ENCODE data around the gene EEF2KMT.
"Not testable (repeated sequence)": the region's sequence is repeated elsewhere in the genome, so short reads cannot be mapped to it uniquely, and the experiment has no call there.

Gene EEF2KMT

GRCh38 chr16:5075637-5076036 lies 22.0 kb downstream of the EEF2KMT start:
- Histone ChIP-seq H3K27ac (ENCODE audit: low read length) (no peak overlapping the region), H3K4me3 (ENCODE audit: low read depth in 1 of 2, low read length in 2 of 2) (no peak overlapping the region), H3K4me1 (ENCODE audit: control insufficient read depth in 1 of 2, insufficient read depth in 2 of 2, low read length in 2 of 2) (peaks cover 7 to 10% of the 10 kb centered on the region in 2 donors), H3K36me3 (ENCODE audit: control insufficient read depth in 1 of 2, insufficient read depth in 2 of 2, low read length in 2 of 2) (peaks cover 9 to 26% of the 10 kb centered on the region in 2 donors), H3K27me3 (ENCODE audit: low read depth, low read length) (no peaks in the 10 kb centered on the region), H3K9me3 (ENCODE audit: control insufficient read depth in 1 of 2, low read length in 2 of 2) (no peaks in the 10 kb centered on the region)

GRCh38 chr16:5073771-5074170 lies 23.8 kb downstream of the EEF2KMT start:
- not testable (repeated sequence) for H3K27me3 ChIP-seq (ENCODE audit: low read depth, low read length); H3K27ac ChIP-seq (ENCODE audit: low read length); H3K4me3 ChIP-seq (ENCODE audit: low read depth in 1 of 2, low read length in 2 of 2); H3K9me3 ChIP-seq (ENCODE audit: control insufficient read depth in 1 of 2, low read length in 2 of 2)
- Histone ChIP-seq H3K36me3 (ENCODE audit: control insufficient read depth in 1 of 2, insufficient read depth in 2 of 2, low read length in 2 of 2) (peaks cover 9 to 26% of the 10 kb centered on the region in 2 donors), H3K4me1 (ENCODE audit: control insufficient read depth in 1 of 2, insufficient read depth in 2 of 2, low read length in 2 of 2) (peaks cover 7 to 10% of the 10 kb centered on the region in 2 donors)

DNA sequence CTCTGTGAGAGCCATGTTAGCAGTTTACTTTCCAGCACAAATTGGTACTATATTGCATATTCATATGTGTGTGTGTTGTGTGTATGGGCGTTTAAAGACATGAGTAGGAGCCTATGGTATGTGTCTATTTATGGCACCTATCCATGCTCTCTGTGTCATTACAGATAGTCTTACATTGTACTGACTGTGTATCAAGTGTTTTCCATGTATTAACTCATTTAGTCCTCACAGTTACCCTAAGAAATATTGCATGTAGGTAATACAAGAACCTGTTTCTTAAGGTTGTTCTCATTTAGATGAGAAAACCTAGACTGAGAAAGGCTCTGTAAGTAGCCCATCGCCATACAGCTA lies 24.3 kb downstream of the EEF2KMT start:
- Histone ChIP-seq H3K9me3 (ENCODE audit: control insufficient read depth in 1 of 2, low read length in 2 of 2) (no peaks in the 10 kb centered on the region), H3K27me3 (ENCODE audit: low read depth, low read length) (no peaks in the 10 kb centered on the region), H3K4me3 (ENCODE audit: low read depth in 1 of 2, low read length in 2 of 2) (no peak overlapping the region), H3K4me1 (ENCODE audit: control insufficient read depth in 1 of 2, insufficient read depth in 2 of 2, low read length in 2 of 2) (peaks cover 7 to 10% of the 10 kb centered on the region in 2 donors), H3K36me3 (ENCODE audit: control insufficient read depth in 1 of 2, insufficient read depth in 2 of 2, low read length in 2 of 2) (peaks cover 9 to 26% of the 10 kb centered on the region in 2 donors), H3K27ac (ENCODE audit: low read length) (no peak overlapping the region)

DNA sequence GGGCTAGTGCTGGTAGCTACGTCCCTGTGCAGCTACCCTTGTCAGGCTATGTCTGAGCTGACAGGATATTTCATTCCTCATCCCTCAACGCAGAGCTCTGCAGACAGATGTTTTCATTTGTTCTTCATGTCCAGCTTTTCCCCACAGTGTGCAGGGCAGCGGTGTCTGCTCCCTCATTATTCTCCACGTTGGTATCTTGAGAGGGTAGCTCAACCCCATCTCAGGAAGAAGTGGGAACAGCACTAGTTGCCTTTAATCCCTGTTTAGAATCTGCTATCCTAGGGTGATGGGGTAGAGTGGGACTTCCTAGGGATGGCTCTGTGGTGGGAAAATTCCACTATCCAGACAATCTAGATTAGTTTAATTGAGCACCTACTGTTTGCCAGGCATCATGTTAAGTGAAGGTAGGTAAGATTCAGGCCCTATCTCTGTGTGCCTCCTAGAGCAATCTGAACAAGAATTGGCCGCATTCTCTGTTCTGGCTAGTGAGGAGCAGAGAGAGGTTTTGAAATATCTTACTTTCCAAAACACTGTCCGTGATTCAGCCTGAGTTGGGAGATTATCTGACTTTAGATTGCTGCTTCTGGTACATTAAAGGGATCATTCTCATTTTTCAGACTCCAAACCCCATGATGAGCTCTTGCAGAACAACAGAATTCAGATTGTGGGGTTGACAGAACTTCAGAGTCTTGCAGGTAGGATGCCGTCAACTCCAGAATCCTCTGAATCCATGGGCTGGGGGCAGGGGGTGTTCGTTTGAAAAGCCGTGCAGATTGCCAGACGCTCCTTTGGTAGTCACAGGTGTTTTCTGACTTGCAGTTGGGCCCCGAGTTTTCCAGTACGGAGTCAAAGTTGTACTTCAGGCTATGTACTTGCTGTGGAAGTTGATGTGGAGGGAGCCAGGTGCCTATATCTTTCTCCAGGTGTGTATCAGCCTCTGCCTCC lies 25.0 kb downstream of the EEF2KMT start:
- peaks cover 9 to 24% of the 10 kb centered on the region in 2 donors for H3K36me3 ChIP-seq (ENCODE audit: control insufficient read depth in 1 of 2, insufficient read depth in 2 of 2, low read length in 2 of 2)
- no peaks in the 10 kb centered on the region for H3K9me3 ChIP-seq (ENCODE audit: control insufficient read depth in 1 of 2, low read length in 2 of 2)
- no peaks in the 10 kb centered on the region for H3K27me3 ChIP-seq (ENCODE audit: low read depth, low read length)
- H3K27ac ChIP-seq (ENCODE audit: low read length), result peak overlapping the region; percentile 79
- H3K4me3 ChIP-seq (ENCODE audit: low read depth in 1 of 2, low read length in 2 of 2), result peak overlapping the region; percentile 81 to 86
- peaks cover 7 to 10% of the 10 kb centered on the region in 2 donors for H3K4me1 ChIP-seq (ENCODE audit: control insufficient read depth in 1 of 2, insufficient read depth in 2 of 2, low read length in 2 of 2)

DNA sequence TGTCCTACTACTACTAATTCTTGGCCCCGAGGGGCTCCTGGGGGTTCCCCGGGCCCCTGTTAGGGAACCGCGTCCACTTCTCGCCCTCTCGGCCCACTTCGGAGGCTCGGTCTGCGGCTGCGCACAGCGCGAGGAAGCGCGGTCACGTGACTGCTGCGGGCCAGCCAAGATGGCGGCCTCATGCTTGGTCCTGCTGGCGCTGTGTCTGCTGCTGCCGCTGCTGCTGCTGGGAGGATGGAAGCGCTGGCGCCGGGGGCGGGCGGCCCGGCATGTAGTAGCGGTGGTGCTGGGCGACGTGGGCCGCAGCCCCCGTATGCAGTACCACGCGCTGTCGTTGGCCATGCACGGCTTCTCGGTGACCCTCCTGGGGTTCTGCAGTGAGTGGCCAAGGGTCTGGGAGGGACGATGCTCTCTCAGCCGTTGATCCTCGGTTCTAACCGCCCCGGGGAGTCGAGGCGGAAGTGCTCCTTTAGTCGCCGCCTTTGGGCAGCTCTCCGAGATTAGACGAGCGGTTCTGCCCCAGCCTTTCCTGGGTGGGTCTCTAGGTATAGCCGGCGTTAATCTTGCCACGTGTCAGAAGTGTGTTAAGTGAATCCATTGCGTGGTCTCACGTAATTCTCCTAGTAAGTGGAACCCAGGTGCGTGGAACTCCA lies 25.8 kb downstream of the EEF2KMT start, which contains the start of gene ALG1:
TSS of gene ALG1 (plus strand) at position 163 of the 653 bp plus-strand sequence. CDS start at position 170, 7 bp downstream.
- Histone ChIP-seq H3K4me3 (ENCODE audit: low read depth in 1 of 2, low read length in 2 of 2) (peak within 1 kb of the TSS; percentile 81 to 86), H3K9me3 (ENCODE audit: control insufficient read depth in 1 of 2, low read length in 2 of 2) (no peaks in the 10 kb centered on the region), H3K4me1 (ENCODE audit: control insufficient read depth in 1 of 2, insufficient read depth in 2 of 2, low read length in 2 of 2) (peaks cover 7 to 10% of the 10 kb centered on the region in 2 donors), H3K27me3 (ENCODE audit: low read depth, low read length) (no peaks in the 10 kb centered on the region), H3K36me3 (ENCODE audit: control insufficient read depth in 1 of 2, insufficient read depth in 2 of 2, low read length in 2 of 2) (peaks cover 9 to 19% of the 10 kb centered on the region in 2 donors), H3K27ac (ENCODE audit: low read length) (peak within 1 kb of the TSS; percentile 79)

- Histone ChIP-seq H3K27ac (ENCODE audit: low read length) (peak overlapping the region; percentile 79), H3K27me3 (ENCODE audit: low read depth, low read length) (no peaks in the 10 kb centered on the region), H3K4me1 (ENCODE audit: control insufficient read depth in 1 of 2, insufficient read depth in 2 of 2, low read length in 2 of 2) (peaks cover 7 to 10% of the 10 kb centered on the region in 2 donors), H3K4me3 (ENCODE audit: low read depth in 1 of 2, low read length in 2 of 2) (peak overlapping the region; percentile 81 to 86), H3K9me3 (ENCODE audit: control insufficient read depth in 1 of 2, low read length in 2 of 2) (no peaks in the 10 kb centered on the region), H3K36me3 (ENCODE audit: control insufficient read depth in 1 of 2, insufficient read depth in 2 of 2, low read length in 2 of 2) (peaks cover 9 to 15% of the 10 kb centered on the region in 2 donors)
Observed at GRCh38 chr16:5071341-5071680, 26.3 kb downstream of the EEF2KMT start.

GRCh38 chr16:5070431-5071186 lies 27.0 kb downstream of the EEF2KMT start:
- Histone ChIP-seq H3K36me3 (ENCODE audit: control insufficient read depth in 1 of 2, insufficient read depth in 2 of 2, low read length in 2 of 2) (peaks cover 6 to 8% of the 10 kb centered on the region in 2 donors), H3K4me1 (ENCODE audit: control insufficient read depth in 1 of 2, insufficient read depth in 2 of 2, low read length in 2 of 2) (peaks cover 7 to 10% of the 10 kb centered on the region in 2 donors), H3K4me3 (ENCODE audit: low read depth in 1 of 2, low read length in 2 of 2) (no peak overlapping the region), H3K9me3 (ENCODE audit: control insufficient read depth in 1 of 2, low read length in 2 of 2) (no peaks in the 10 kb centered on the region), H3K27me3 (ENCODE audit: low read depth, low read length) (no peaks in the 10 kb centered on the region), H3K27ac (ENCODE audit: low read length) (no peak overlapping the region)

DNA sequence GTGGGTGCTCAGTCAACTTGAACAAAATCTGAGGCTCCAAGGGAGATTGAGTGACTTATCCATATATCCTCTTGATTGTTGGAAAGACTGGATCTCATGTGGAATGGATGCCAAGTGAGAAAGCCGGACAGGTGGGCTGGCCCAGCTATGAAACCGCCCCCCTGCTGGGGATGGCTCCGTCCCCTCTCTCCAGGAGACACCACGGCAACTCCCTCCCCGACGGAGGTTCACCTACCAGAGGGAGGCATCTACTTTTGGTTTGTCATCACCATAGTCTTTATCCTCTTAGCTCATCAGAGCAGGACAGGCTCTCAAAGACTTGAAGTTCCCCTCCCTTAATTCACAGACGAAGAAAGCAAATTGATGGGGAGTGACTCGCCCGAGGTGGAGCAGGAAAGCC lies 27.7 kb downstream of the EEF2KMT start:
- Histone ChIP-seq H3K4me3 (ENCODE audit: low read depth in 1 of 2, low read length in 2 of 2) (no peak overlapping the region), H3K9me3 (ENCODE audit: control insufficient read depth in 1 of 2, low read length in 2 of 2) (no peaks in the 10 kb centered on the region), H3K36me3 (ENCODE audit: control insufficient read depth in 1 of 2, insufficient read depth in 2 of 2, low read length in 2 of 2) (peaks cover 0 to under 1% of the 10 kb centered on the region in 2 donors), H3K4me1 (ENCODE audit: control insufficient read depth in 1 of 2, insufficient read depth in 2 of 2, low read length in 2 of 2) (peaks cover 7 to 10% of the 10 kb centered on the region in 2 donors), H3K27ac (ENCODE audit: low read length) (no peak overlapping the region), H3K27me3 (ENCODE audit: low read depth, low read length) (no peaks in the 10 kb centered on the region)

GRCh38 chr16:5069048-5069447 lies 28.5 kb downstream of the EEF2KMT start:
- Histone ChIP-seq H3K9me3 (ENCODE audit: control insufficient read depth in 1 of 2, low read length in 2 of 2) (no peaks in the 10 kb centered on the region), H3K27ac (ENCODE audit: low read length) (no peak overlapping the region), H3K4me3 (ENCODE audit: low read depth in 1 of 2, low read length in 2 of 2) (no peak overlapping the region), H3K4me1 (ENCODE audit: control insufficient read depth in 1 of 2, insufficient read depth in 2 of 2, low read length in 2 of 2) (peaks cover 7 to 10% of the 10 kb centered on the region in 2 donors), H3K27me3 (ENCODE audit: low read depth, low read length) (no peaks in the 10 kb centered on the region), H3K36me3 (ENCODE audit: control insufficient read depth in 1 of 2, insufficient read depth in 2 of 2, low read length in 2 of 2) (no peaks in the 10 kb centered on the region)

- no peaks in the 10 kb centered on the region for H3K27me3 ChIP-seq (ENCODE audit: low read depth, low read length)
- no peaks in the 10 kb centered on the region for H3K9me3 ChIP-seq (ENCODE audit: control insufficient read depth in 1 of 2, low read length in 2 of 2)
- H3K36me3 ChIP-seq (ENCODE audit: control insufficient read depth in 1 of 2, insufficient read depth in 2 of 2, low read length in 2 of 2), result no peaks in the 10 kb centered on the region
- no peak overlapping the region for H3K4me3 ChIP-seq (ENCODE audit: low read depth in 1 of 2, low read length in 2 of 2)
- no peak overlapping the region for H3K27ac ChIP-seq (ENCODE audit: low read length)
- no peaks in the 10 kb centered on the region for H3K4me1 ChIP-seq (ENCODE audit: control insufficient read depth in 1 of 2, insufficient read depth in 2 of 2, low read length in 2 of 2)
Observed at GRCh38 chr16:5066511-5066910, 31.1 kb downstream of the EEF2KMT start.

GRCh38 chr16:5065813-5066212 lies 31.8 kb downstream of the EEF2KMT start, which contains the start of gene C16orf89:
Gene C16orf89, minus strand, starts transcription at chr16:5065956. Its CDS starts 48 bp downstream, at chr16:5065908.
- no peaks in the 10 kb centered on the region for H3K27me3 ChIP-seq (ENCODE audit: low read depth, low read length)
- no peak within 1 kb of the TSS for H3K27ac ChIP-seq (ENCODE audit: low read length)
- H3K9me3 ChIP-seq (ENCODE audit: control insufficient read depth in 1 of 2, low read length in 2 of 2), result no peaks in the 10 kb centered on the region
- H3K4me1 ChIP-seq (ENCODE audit: control insufficient read depth in 1 of 2, insufficient read depth in 2 of 2, low read length in 2 of 2), result no peaks in the 10 kb centered on the region
- peak within 1 kb of the TSS in 1 of 2 donors; percentile 17 for H3K4me3 ChIP-seq (ENCODE audit: low read depth in 1 of 2, low read length in 2 of 2)
- H3K36me3 ChIP-seq (ENCODE audit: control insufficient read depth in 1 of 2, insufficient read depth in 2 of 2, low read length in 2 of 2), result no peaks in the 10 kb centered on the region

Data from muscle layer of duodenum (tissue), 2 donors.